ENCODE data around the gene TECPR1.

The TECPR1 gene

DNA sequence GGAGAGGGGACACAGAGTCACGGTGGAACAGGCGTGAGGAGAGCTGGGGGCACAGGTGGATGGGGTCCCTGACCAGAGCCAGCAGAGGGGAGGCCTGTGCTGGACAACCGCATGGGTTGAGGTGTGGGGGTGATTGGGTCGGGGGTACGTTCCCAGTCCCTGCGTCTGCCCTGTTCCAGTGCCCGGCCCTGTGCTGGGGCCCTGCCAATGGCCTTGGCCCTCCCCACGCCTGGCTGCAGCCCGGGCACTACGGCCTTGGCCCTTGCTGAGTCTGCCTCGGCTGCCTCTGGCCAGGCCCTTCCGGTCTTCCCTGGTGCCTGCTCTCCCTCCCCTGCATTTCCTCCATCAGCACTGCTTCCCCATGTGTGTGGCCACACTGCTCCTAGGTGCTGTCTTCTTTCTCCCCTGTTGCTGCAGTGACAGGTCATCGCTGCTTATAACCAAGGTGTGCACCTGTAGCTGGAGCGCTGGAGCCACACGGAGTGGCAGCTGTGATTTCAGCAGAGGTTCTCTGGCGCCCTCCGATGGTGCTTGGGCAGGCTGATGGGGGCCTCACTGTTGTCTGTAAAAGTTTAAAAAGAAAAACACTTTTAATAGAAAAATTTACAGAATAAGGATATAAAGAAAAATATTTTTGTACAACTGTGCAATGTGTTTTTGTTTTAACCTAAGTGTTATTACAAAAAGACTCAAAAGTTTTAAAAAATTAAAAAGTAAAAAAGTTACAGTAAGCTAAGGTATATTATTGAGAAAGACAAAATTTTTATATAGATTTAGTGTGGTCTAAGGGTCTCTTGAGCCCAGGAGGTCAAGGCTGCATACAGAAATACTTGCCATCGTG, 86.0 kb downstream of the TECPR1 start:
- DNase-seq (ENCODE audit: low read depth) = no peak
- TF ChIP-seq, protein P1, sequence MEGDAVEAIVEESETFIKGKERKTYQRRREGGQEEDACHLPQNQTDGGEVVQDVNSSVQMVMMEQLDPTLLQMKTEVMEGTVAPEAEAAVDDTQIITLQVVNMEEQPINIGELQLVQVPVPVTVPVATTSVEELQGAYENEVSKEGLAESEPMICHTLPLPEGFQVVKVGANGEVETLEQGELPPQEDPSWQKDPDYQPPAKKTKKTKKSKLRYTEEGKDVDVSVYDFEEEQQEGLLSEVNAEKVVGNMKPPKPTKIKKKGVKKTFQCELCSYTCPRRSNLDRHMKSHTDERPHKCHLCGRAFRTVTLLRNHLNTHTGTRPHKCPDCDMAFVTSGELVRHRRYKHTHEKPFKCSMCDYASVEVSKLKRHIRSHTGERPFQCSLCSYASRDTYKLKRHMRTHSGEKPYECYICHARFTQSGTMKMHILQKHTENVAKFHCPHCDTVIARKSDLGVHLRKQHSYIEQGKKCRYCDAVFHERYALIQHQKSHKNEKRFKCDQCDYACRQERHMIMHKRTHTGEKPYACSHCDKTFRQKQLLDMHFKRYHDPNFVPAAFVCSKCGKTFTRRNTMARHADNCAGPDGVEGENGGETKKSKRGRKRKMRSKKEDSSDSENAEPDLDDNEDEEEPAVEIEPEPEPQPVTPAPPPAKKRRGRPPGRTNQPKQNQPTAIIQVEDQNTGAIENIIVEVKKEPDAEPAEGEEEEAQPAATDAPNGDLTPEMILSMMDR (IDR thresholded peaks at IDR 0.05; ENCODE audit: control insufficient read depth, extremely low read depth, insufficient read depth) = peak; percentile 86
- H3K4me3 ChIP-seq (ENCODE audit: low read depth, low read length) = no peak overlapping the region

Data from LNCaP clone FGC (cell line).